Hepatic stellate cell (primary cell): ENCODE data around the gene GNG7.
"Not testable (repeated sequence)": the region's sequence is repeated elsewhere in the genome, so short reads cannot be mapped to it uniquely, and the experiment has no call there.

ENCODE experiments used
- DNase-seq: peaks from one replicate; pipeline ENCODE4 v3.0.0; 2011; ENCODE audit warnings: low spot score

Gene GNG7

GRCh38 chr19:2574971-2575630 lies 127.4 kb downstream of the GNG7 start:
- no peak for DNase-seq

- DNase-seq = no peak
These were observed 128.0 kb downstream of the GNG7 start for GRCh38 chr19:2574478-2574931.

GRCh38 chr19:2573916-2574315 lies 128.6 kb downstream of the GNG7 start:
- no peak for DNase-seq

- DNase-seq = not testable (repeated sequence)
These were observed 130.3 kb downstream of the GNG7 start for GRCh38 chr19:2572152-2572551.

DNA sequence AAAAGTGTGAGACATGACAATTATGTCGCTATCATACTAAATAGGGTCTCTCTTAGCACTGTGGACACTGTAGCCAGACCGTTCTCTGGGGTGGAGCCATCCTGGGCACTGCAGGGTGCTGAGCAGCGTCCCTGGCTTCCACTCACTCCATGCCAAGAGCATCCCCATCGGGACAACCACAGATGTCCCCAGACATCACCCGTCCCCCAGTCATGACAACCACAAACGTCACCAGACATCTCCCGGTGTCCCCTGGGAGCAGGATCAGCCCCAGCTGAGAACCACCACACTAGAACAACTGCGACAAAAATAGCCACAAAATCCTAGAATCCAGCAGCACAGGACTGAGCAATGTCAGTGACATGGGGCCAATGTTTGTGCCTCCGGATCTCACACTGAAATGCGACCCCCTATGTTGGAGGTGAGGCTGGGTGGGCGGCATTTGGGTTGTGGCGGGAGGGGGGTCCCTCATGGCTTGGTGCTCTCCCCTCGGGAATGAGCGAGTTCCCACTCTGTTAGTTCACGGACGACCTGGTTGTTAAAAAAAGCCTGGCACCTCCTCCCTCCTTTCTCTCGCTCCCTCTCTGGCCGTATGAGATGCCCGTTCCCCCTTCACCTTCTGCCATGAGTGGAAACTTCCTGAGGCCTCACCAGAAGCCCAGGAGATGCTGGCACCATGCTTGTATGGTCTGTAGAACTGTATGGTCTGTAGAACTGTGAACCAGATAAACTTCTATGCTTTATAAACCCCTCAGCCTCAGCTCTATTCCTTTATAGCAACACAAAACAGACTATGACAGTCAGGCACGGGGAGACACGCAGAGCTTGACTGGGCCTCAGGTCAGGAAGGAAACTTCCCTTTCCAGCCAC lies 132.7 kb downstream of the GNG7 start:
- DNase-seq = no peak

- no peak for DNase-seq
These were observed 134.5 kb downstream of the GNG7 start for GRCh38 chr19:2567996-2568395.

- DNase-seq = peak; percentile 48
These were observed 134.9 kb downstream of the GNG7 start for GRCh38 chr19:2567580-2567979.

GRCh38 chr19:2563546-2563945 lies 138.9 kb downstream of the GNG7 start:
- not testable (repeated sequence) for DNase-seq

GRCh38 chr19:2561895-2562294 lies 140.6 kb downstream of the GNG7 start:
- no peak for DNase-seq

- no peak for DNase-seq
These were observed 141.3 kb downstream of the GNG7 start for GRCh38 chr19:2561221-2561620.

- no peak for DNase-seq
These were observed 142.1 kb downstream of the GNG7 start for GRCh38 chr19:2560369-2560768.

DNA sequence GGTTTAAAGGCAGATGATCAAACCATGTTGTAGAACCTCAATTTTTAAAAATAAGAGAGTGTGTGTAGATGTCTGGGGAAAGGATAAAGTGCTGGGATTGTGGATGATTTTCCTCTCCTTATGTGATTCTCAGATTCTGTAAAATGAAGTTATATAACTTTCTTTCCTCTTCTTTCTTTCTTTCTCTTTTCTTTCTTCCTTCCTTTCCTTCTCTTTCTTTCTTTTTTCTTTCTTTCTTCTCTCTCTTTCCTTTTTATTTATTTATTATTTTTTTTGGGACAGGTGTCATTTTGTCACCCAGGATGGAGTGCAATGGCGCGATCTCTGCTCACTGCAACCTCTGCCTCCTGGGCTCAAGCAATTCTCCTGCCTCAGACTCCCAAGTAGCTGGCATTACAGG lies 144.0 kb downstream of the GNG7 start:
- no peak for DNase-seq

DNA sequence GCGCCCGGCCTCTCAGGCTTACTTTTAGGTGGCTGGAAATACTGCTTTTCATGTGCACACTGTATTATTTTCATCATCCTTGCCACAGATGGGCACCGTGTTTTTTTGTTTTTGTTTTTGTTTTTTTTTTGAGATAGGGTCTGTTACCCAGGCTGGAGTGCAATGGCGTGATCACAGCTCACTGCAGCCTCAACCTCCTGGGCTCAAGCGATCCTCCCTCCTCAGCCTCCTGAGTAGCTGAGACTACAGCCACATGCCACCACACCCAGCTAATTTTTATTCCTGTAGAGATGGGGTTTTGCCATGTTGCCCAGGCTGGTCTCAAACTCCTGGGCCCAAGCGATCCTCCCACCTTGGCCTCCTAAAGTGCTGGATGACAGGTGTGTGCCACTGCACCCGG lies 144.4 kb downstream of the GNG7 start:
- DNase-seq = not testable (repeated sequence)

DNA sequence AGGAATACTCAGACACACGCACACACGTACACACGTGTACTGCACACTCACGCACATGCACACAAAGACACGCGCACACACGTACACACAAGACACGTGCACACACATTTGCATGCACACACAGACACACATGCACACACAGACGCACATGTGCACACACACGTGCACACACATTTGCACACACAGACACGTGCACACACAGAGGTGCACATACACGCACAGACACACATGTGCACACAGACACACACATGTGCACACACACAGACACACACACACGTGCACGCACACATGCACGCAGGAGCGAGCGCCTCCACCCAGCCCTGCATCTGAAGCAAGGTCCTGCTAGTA lies 145.4 kb downstream of the GNG7 start:
- DNase-seq = no peak

DNA sequence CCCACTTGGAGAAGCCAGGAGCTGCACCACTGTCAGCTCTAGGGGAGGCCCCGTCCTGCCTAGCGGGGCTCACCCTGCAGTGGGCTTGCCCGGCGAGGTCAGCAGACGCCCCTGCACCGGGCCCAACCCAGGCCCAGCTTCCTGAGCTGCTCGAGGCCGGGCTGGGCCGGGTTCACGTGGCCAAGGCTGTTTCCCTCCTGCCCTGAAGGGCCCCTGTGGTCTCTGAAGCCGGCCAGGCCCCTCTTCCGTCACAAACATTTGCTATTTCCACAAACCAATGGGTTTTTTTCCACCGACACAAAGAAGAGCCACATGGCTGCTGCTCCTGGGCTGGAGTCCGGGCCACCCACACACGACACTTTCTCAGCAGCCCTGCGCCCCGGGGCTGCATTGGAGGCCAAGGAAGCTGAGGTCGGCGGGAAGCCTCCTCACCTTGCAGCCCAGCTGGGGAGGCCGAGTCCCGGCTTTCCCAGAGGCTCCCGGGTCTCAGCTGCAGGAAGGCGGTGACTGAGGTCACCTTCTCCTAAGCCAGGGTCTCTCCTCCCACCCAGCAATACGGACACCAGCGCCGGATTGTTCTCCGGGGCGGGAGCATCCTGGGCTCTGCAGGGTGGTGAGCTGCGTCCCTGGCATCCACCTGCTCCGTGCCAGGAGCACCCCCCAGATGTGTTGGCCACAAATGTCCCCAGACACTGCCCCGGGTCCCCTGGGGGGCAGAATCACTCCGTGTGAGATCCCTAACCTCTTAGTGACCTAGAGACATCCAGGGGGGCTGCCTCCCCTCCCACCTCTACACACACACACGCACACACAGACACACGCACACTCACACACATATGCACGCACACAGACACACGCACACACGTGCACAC lies 146.0 kb downstream of the GNG7 start:
- DNase-seq = no peak

DNA sequence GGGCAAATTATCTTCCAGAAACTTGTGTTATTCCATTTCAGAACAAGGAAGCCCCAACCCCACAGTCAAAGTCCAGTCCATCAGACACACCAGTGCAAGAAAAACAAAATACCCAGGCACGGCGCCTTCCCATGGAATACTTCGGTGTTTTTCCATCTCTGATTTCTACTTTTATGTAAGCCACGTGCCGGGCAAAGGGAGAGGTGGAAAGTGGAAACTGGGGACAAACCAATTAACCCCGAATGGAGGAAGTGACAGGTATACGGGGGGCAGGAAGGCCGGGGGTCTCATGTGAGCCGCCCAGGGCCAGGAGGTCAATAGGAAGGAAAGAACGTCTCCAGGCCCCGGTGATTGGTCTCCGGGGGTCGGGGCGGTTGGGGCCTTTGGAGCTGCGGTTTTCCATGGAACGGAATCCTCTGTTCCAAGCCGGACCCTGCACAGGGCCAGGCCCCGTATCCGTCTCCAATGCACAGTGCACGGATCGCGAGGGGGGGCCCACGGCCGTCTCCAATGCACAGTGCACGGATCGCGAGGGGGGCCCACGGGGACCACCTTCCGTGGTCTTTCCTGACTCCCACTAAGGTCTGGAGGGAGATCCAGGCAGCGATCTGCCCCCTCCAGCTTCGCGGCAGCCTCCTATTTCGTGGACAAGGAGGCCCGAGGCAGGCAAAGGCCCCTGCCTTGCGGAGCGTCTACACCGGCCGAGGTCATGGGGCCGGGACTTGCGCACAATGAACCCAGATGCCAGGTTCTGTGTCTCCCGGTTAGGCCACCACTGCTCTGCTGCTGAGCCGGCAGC lies 146.9 kb downstream of the GNG7 start:
- no peak for DNase-seq

DNA sequence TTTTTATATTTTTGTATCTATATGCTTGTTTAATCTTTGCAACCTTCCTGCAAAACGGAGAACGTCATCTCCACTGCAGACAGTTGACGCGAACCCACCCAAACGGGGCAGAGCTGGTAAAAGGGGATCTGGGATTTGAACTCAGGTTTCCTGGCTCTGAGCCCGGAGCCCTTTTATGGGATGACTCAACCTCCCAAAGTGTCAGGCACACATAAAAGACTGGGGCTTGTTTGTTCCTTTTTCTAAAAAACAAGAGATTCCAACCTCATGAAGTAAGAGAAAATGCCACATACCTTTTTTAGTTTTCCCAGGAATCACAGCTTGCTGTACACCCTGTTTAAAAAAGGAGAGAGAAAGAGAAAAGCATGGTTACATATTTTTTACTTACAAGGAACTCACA lies 147.6 kb downstream of the GNG7 start:
- DNase-seq = no peak

DNA sequence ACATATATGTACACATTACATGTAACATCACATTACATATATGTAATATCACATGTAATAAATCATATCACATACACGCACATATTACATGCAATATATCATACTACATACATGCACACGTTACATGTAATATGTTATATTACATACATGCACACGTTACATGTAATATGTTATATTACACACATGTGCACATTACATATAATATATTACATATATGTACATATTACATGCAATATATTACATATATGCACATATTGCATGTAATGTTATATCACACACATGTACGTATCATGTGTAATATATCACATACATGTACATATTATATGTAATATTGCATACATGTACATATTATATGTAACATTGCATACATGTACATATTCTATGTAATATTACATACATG lies 149.0 kb downstream of the GNG7 start:
- no peak for DNase-seq

- no peak for DNase-seq
These were observed 149.6 kb downstream of the GNG7 start for GRCh38 chr19:2552859-2553258.

- DNase-seq = no peak
These were observed 150.7 kb downstream of the GNG7 start for GRCh38 chr19:2551864-2552185.

DNA sequence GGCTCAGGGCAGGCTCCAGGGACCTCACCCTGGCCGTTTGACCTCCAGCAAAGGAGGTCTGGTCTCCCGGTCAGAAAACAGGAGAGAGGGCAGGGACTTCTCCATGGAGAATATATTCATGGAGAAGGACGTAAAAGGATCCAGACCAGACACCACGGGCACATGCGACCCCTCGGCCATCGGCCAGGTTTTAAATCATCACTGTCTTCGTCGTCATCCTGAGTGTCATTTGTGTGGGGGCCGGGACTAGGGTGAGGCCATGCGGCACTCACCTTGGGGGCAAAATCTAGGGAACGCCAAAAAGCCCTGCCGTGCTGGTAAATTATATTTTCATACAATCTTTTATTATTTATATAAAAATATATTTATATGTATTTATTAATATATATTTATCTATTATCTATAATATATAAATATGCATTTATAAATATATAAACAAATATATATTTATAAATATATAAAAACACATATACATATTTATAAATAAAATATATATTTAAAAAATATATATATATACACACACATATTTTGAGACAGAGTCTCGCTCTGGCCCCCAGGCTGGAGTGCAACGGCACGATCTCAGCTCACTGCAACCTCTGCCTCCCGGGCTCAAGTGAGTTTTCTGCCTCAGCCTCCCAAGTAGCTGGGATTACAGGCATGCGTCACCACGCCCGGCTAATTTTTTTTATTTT lies 151.2 kb downstream of the GNG7 start:
- DNase-seq = no peak
